Neuronal stem cell (in vitro differentiated cells): ENCODE results near the gene GABRB1.

Experiments used
- DNase-seq: peaks from one replicate; pipeline ENCODE4 v3.0.0-alpha.2; 2013; ENCODE audit warnings: low spot score
- H2AFZ ChIP-seq: one replicate; pipeline ENCODE4 v1.6.1; 2013; ENCODE audit warnings: mild to moderate bottlenecking, low read length, inconsistent platforms
- H2AK5ac ChIP-seq: 2 replicates; pipeline ENCODE4 v1.6.1; 2013; ENCODE audit warnings: low read depth, mild to moderate bottlenecking, inconsistent platforms, low read length, moderate library complexity, mixed read lengths
- H2BK120ac ChIP-seq: 2 replicates; pipeline ENCODE4 v1.6.1; 2013; ENCODE audit warnings: low read depth, mild to moderate bottlenecking, inconsistent platforms, low read length, moderate library complexity, mixed read lengths
- H2BK12ac ChIP-seq: one replicate; pipeline ENCODE4 v1.6.1; 2013; ENCODE audit warnings: low read length, inconsistent platforms
- H2BK15ac ChIP-seq: 2 replicates; pipeline ENCODE4 v1.6.1; 2013; ENCODE audit warnings: mild to moderate bottlenecking, low read length, inconsistent platforms, mixed read lengths
- H2BK5ac ChIP-seq: one replicate; pipeline ENCODE4 v1.6.1; 2013; ENCODE audit warnings: inconsistent platforms, mild to moderate bottlenecking, low read length, moderate library complexity
- H3K14ac ChIP-seq: one replicate; pipeline ENCODE4 v1.6.1; 2013; ENCODE audit warnings: low read length, inconsistent platforms
- H3K18ac ChIP-seq: 2 replicates; pipeline ENCODE4 v1.6.1; 2013; ENCODE audit warnings: low read length, inconsistent platforms
- H3K23ac ChIP-seq: 2 replicates; pipeline ENCODE4 v1.6.1; 2013; ENCODE audit warnings: low read depth, mild to moderate bottlenecking, mixed read lengths, low read length, inconsistent platforms; ENCODE audit not compliant: poor library complexity
- H3K27ac ChIP-seq: replicated peaks from 3 replicates; pipeline ENCODE4 v1.5.1; 2013; ENCODE audit warnings: low read length, inconsistent platforms
- H3K27me3 ChIP-seq, 3 experiments: 2 replicates each; pipeline ENCODE4 v1.6.1; 2013; ENCODE audit warnings: low read length in 3 of 3, mild to moderate bottlenecking in 2 of 3, inconsistent platforms in 1 of 3, low read depth in 1 of 3, mixed read lengths in 1 of 3, moderate library complexity in 1 of 3; ENCODE audit not compliant: control insufficient read depth in 3 of 3, insufficient read depth in 3 of 3
- H3K36me3 ChIP-seq, 2 donors: replicated peaks in 1 of 2; 2 replicates each; pipeline ENCODE4 v1.6.1; 2013; ENCODE audit warnings: low read length in 2 of 2; ENCODE audit not compliant: control insufficient read depth in 2 of 2, insufficient read depth in 2 of 2
- H3K4ac ChIP-seq: 2 replicates; pipeline ENCODE4 v1.6.1; 2013; ENCODE audit warnings: inconsistent platforms, mild to moderate bottlenecking, low read length, moderate library complexity
- H3K4me1 ChIP-seq, 2 donors: 1 replicate in 1 of 2; 2 replicates in 1 of 2; pipeline ENCODE4 v1.6.1; 2013; ENCODE audit warnings: low read length in 2 of 2, low read depth in 1 of 2; ENCODE audit not compliant: control insufficient read depth in 2 of 2, insufficient read depth in 1 of 2
- H3K4me2 ChIP-seq: one replicate; pipeline ENCODE4 v1.6.1; 2013; ENCODE audit warnings: mild to moderate bottlenecking, low read length, inconsistent platforms; ENCODE audit not compliant: insufficient read depth, poor library complexity, severe bottlenecking
- H3K4me3 ChIP-seq, 2 donors: 2 replicates each; pipeline ENCODE4 v1.5.1; 2013; ENCODE audit warnings: low read length in 2 of 2, mild to moderate bottlenecking in 2 of 2, inconsistent platforms in 1 of 2, moderate library complexity in 1 of 2
- H3K79me1 ChIP-seq: one replicate; pipeline ENCODE4 v1.6.1; 2013; ENCODE audit warnings: low read depth, mild to moderate bottlenecking, inconsistent platforms, low read length, moderate library complexity
- H3K9ac ChIP-seq: one replicate; pipeline ENCODE4 v1.6.1; 2013; ENCODE audit warnings: mild to moderate bottlenecking, low read depth, low read length, inconsistent platforms; ENCODE audit not compliant: poor library complexity
- H3K9me3 ChIP-seq, 2 donors: replicated peaks in 1 of 2; 2 replicates each; pipeline versions ENCODE3 to v1.6.1; 2013; ENCODE audit warnings: low read length in 2 of 2, mild to moderate bottlenecking in 2 of 2, inconsistent platforms in 1 of 2, low read depth in 1 of 2, mixed read lengths in 1 of 2, moderate library complexity in 1 of 2; ENCODE audit not compliant: control insufficient read depth in 2 of 2, insufficient read depth in 1 of 2
- H4K8ac ChIP-seq: one replicate; pipeline ENCODE4 v1.6.1; 2013; ENCODE audit warnings: low read depth, mild to moderate bottlenecking, inconsistent platforms, low read length, moderate library complexity
- H4K91ac ChIP-seq: one replicate; pipeline ENCODE4 v1.6.1; 2013; ENCODE audit warnings: low read length, low read depth, mild to moderate bottlenecking, inconsistent platforms; ENCODE audit not compliant: poor library complexity
- WGBS, 2 donors: extraction: QIAGEN DNeasy Blood & Tissue Kit; methylation state at CpG; one replicate each; pipeline ENCODE4 v1.1.7; 2013; ENCODE audit warnings: missing lambda C conversion rate in 2 of 2, mixed read lengths in 1 of 2; ENCODE audit not compliant: insufficient read length in 2 of 2, insufficient replicate concordance in 1 of 2; ENCODE audit errors: extremely low coverage in 2 of 2; 5-methylcytosine and 5-hydroxymethylcytosine counted together

The GABRB1 gene

GRCh38 chr4:47084795-47085194 lies 53.4 kb downstream of the GABRB1 start:
- no peaks in the 10 kb centered on the region for H3K36me3 ChIP-seq
- no peak overlapping the region for H3K14ac ChIP-seq
- no peak overlapping the region for H3K27ac ChIP-seq
- H3K9ac ChIP-seq: no peak overlapping the region
- no peaks in the 10 kb centered on the region for H3K79me1 ChIP-seq
- no peak overlapping the region for H4K91ac ChIP-seq
- no peaks in the 10 kb centered on the region for H3K27me3 ChIP-seq
- no peak overlapping the region for H3K23ac ChIP-seq
- no peak overlapping the region for H2AFZ ChIP-seq
- H3K4me2 ChIP-seq: no peak overlapping the region
- H4K8ac ChIP-seq: no peak overlapping the region
- no peak overlapping the region for H2BK5ac ChIP-seq
- DNase-seq: no peak
- H3K4me1 ChIP-seq: no peaks in the 10 kb centered on the region
- no peak overlapping the region for H2AK5ac ChIP-seq
- H2BK12ac ChIP-seq: no peak overlapping the region
- no peak overlapping the region for H3K18ac ChIP-seq
- no peak overlapping the region for H3K4me3 ChIP-seq
- no peak overlapping the region for H2BK120ac ChIP-seq
- H2BK15ac ChIP-seq: no peak overlapping the region
- peaks cover 0 to 1% of the 10 kb centered on the region in 2 donors for H3K9me3 ChIP-seq
- H3K4ac ChIP-seq: no peak overlapping the region

GRCh38 chr4:47088298-47088697 lies 56.9 kb downstream of the GABRB1 start:
- H3K4me3 ChIP-seq: no peak overlapping the region
- no peak overlapping the region for H3K9ac ChIP-seq
- no peak for DNase-seq
- no peak overlapping the region for H2BK5ac ChIP-seq
- no peak overlapping the region for H3K4me2 ChIP-seq
- no peak overlapping the region for H2BK12ac ChIP-seq
- H3K27ac ChIP-seq: no peak overlapping the region
- no peak overlapping the region for H2BK120ac ChIP-seq
- H3K36me3 ChIP-seq: no peaks in the 10 kb centered on the region
- no peak overlapping the region for H2AK5ac ChIP-seq
- no peak overlapping the region for H3K14ac ChIP-seq
- H3K18ac ChIP-seq: no peak overlapping the region
- no peak overlapping the region for H4K8ac ChIP-seq
- no peak overlapping the region for H2BK15ac ChIP-seq
- H3K4me1 ChIP-seq: no peaks in the 10 kb centered on the region
- H3K27me3 ChIP-seq: no peaks in the 10 kb centered on the region
- no peaks in the 10 kb centered on the region for H3K79me1 ChIP-seq
- no peak overlapping the region for H4K91ac ChIP-seq
- no peak overlapping the region for H3K4ac ChIP-seq
- H3K9me3 ChIP-seq: peaks cover 0 to 1% of the 10 kb centered on the region in 2 donors
- no CpG with 5 or more reads among the region's 2 CpGs for WGBS, 2 donors
- H2AFZ ChIP-seq: no peak overlapping the region
- H3K23ac ChIP-seq: no peak overlapping the region

GRCh38 chr4:47095884-47096283 lies 64.5 kb downstream of the GABRB1 start:
- no peak overlapping the region for H3K23ac ChIP-seq
- no peak overlapping the region for H3K27ac ChIP-seq
- no peak overlapping the region for H4K8ac ChIP-seq
- WGBS, 2 donors: no CpG with 5 or more reads among the region's 1 CpG
- H2AK5ac ChIP-seq: no peak overlapping the region
- no peak overlapping the region for H3K18ac ChIP-seq
- no peak for DNase-seq
- H4K91ac ChIP-seq: no peak overlapping the region
- no peaks in the 10 kb centered on the region for H3K4me1 ChIP-seq
- no peaks in the 10 kb centered on the region for H3K9me3 ChIP-seq
- H3K36me3 ChIP-seq: no peaks in the 10 kb centered on the region
- no peak overlapping the region for H3K9ac ChIP-seq
- H3K14ac ChIP-seq: no peak overlapping the region
- no peak overlapping the region for H3K4ac ChIP-seq
- H3K27me3 ChIP-seq: no peaks in the 10 kb centered on the region
- no peak overlapping the region for H2AFZ ChIP-seq
- H3K79me1 ChIP-seq: no peaks in the 10 kb centered on the region
- H3K4me2 ChIP-seq: no peak overlapping the region
- no peak overlapping the region for H2BK12ac ChIP-seq
- no peak overlapping the region for H3K4me3 ChIP-seq
- no peak overlapping the region for H2BK15ac ChIP-seq
- H2BK120ac ChIP-seq: no peak overlapping the region
- no peak overlapping the region for H2BK5ac ChIP-seq

GRCh38 chr4:47101453-47101852 lies 70.1 kb downstream of the GABRB1 start:
- WGBS, 2 donors: no CpG with 5 or more reads among the region's 1 CpG
- no peak overlapping the region for H3K18ac ChIP-seq
- H4K91ac ChIP-seq: no peak overlapping the region
- no peak overlapping the region for H2AK5ac ChIP-seq
- no peak overlapping the region for H3K4ac ChIP-seq
- H3K14ac ChIP-seq: no peak overlapping the region
- no peak for DNase-seq
- no peak overlapping the region for H3K27ac ChIP-seq
- H2AFZ ChIP-seq: no peak overlapping the region
- no peaks in the 10 kb centered on the region for H3K79me1 ChIP-seq
- H2BK120ac ChIP-seq: no peak overlapping the region
- H4K8ac ChIP-seq: no peak overlapping the region
- H3K4me2 ChIP-seq: no peak overlapping the region
- H3K9ac ChIP-seq: no peak overlapping the region
- H3K23ac ChIP-seq: no peak overlapping the region
- no peak overlapping the region for H2BK15ac ChIP-seq
- H3K27me3 ChIP-seq: no peaks in the 10 kb centered on the region
- no peak overlapping the region for H3K4me3 ChIP-seq
- no peak overlapping the region for H2BK12ac ChIP-seq
- no peaks in the 10 kb centered on the region for H3K4me1 ChIP-seq
- H2BK5ac ChIP-seq: no peak overlapping the region
- no peaks in the 10 kb centered on the region for H3K9me3 ChIP-seq
- H3K36me3 ChIP-seq: no peaks in the 10 kb centered on the region
